HCT116 (cell line): ENCODE data around the gene ZNF451. TPM values are rescaled to one million over a fixed set of nuclear protein-coding genes. Genes with fewer than 3 reads are reported as not detected.

Source experiments
- ATAC-seq: fragments of 200-7000 bp; cut with Tn5 transposase; 2 replicates; pipeline ENCODE4 v1.9.1; 2020; ENCODE audit warnings: mild to moderate bottlenecking, moderate library complexity
- BruUV-seq: library from RNA; stranded (reverse); fragments of 400-500 nt; replicated peaks from 2 replicates; lab custom pipeline; 2021; lab: Mats Ljungman, UMichigan
- CTCF ChIA-PET: fragments of 300-600 bp; sonication (Branson Sonifier 250); formaldehyde crosslinking; loops from one replicate; lab custom pipeline; 2021; ENCODE audit warnings: antibody characterized with exemption; lab: Charles Lee
- POLR2A ChIA-PET: fragments of 300-600, 350-600 bp; sonication (Branson Sonifier 250); formaldehyde crosslinking; loops from one replicate; lab custom pipeline; 2021; ENCODE audit warnings: antibody characterized with exemption; lab: Charles Lee
- RAD21 ChIA-PET, 2 experiments: fragments of 300-600 bp; sonication (Branson Sonifier 250); formaldehyde crosslinking; loops; one replicate each; lab custom pipeline; 2023; ENCODE audit warnings: low total read pairs in 2 of 2; ENCODE audit not compliant: uncharacterized antibody in 2 of 2, unreplicated experiment in 2 of 2, low non-redundant PET in 1 of 2; lab: Charles Lee
- DNase-seq: peaks from one replicate; pipeline ENCODE4 v3.0.0-alpha.2; 2010; ENCODE audit warnings: low read depth, low spot score
- H2AFZ ChIP-seq: fragments of 200-600 bp; shearing (Covaris generic), sonication (generic); 2 replicates; pipeline ENCODE4 v1.6.1; 2017; ENCODE audit warnings: low read depth, mixed run types, mixed read lengths, antibody characterized with exemption, low read length; ENCODE audit not compliant: poor library complexity, severe bottlenecking
- H3K27ac ChIP-seq: 2 replicates; pipeline ENCODE4 v1.5.1; 2012; ENCODE audit warnings: low read depth, low read length
- H3K27me3 ChIP-seq: fragments of 200-600 bp; sonication (generic); 2 replicates; pipeline ENCODE4 v1.6.1; 2016; ENCODE audit warnings: mixed run types, low read length, mixed read lengths; ENCODE audit not compliant: insufficient read depth
- H3K36me3 ChIP-seq, 2 experiments: fragments of 200-500 bp in 1 of 2; fragments of 200-600 bp in 1 of 2; sonication (Bioruptor generic) in 1 of 2; sonication (generic) in 1 of 2; 2 replicates each; pipeline versions ENCODE4 v1.5.1 to v1.6.1; 2014 to 2016; ENCODE audit warnings: low read length in 2 of 2, inconsistent platforms in 1 of 2, mixed read lengths in 1 of 2, mixed run types in 1 of 2; ENCODE audit not compliant: insufficient read depth in 2 of 2, control insufficient read depth in 1 of 2
- H3K4me1 ChIP-seq, 2 experiments: fragments of 200-600 bp in 1 of 2; sonication (generic) in 1 of 2; 2 replicates each; pipeline versions ENCODE4 v1.5.1 to v1.6.1; 2012 to 2017; ENCODE audit warnings: low read length in 2 of 2, inconsistent platforms in 1 of 2, mild to moderate bottlenecking in 1 of 2, mixed read lengths in 1 of 2, mixed run types in 1 of 2, moderate library complexity in 1 of 2; ENCODE audit not compliant: insufficient read depth in 2 of 2, control insufficient read depth in 1 of 2
- H3K4me2 ChIP-seq: fragments of 200-600 bp; sonication (generic); 2 replicates; pipeline ENCODE4 v1.6.1; 2017; ENCODE audit warnings: mixed run types, low read length, mixed read lengths
- H3K4me3 ChIP-seq, 2 experiments: fragments of 200-600 bp in 1 of 2; sonication (generic) in 1 of 2; replicated peaks in 1 of 2; 2 replicates each; pipeline ENCODE4 v1.5.1; 2011 to 2016; ENCODE audit warnings: low read length in 2 of 2, control low read depth in 1 of 2, low read depth in 1 of 2, mild to moderate bottlenecking in 1 of 2, mixed read lengths in 1 of 2, mixed run types in 1 of 2
- H3K79me2 ChIP-seq: fragments of 200-600 bp; sonication (generic); 2 replicates; pipeline ENCODE4 v1.6.1; 2017; ENCODE audit warnings: mild to moderate bottlenecking, mixed run types, low read length, moderate library complexity, mixed read lengths; ENCODE audit not compliant: insufficient read depth
- H3K9ac ChIP-seq: fragments of 200-600 bp; sonication (generic); 2 replicates; pipeline ENCODE4 v1.6.1; 2016; ENCODE audit warnings: low read length, mixed read lengths
- H3K9me2 ChIP-seq: fragments of 200-600 bp; sonication (generic), shearing (Covaris generic); 2 replicates; pipeline ENCODE4 v1.6.1; 2017; ENCODE audit warnings: mixed run types, mild to moderate bottlenecking, moderate library complexity; ENCODE audit not compliant: insufficient read depth
- H3K9me3 ChIP-seq, 2 experiments: fragments of 200-500 bp in 1 of 2; fragments of 200-600 bp in 1 of 2; sonication (Bioruptor generic) in 1 of 2; sonication (generic) in 1 of 2; 2 replicates each; pipeline ENCODE4 v1.6.1; 2014 to 2017; ENCODE audit warnings: low read length in 2 of 2, mixed read lengths in 2 of 2, inconsistent platforms in 1 of 2, low read depth in 1 of 2, mild to moderate bottlenecking in 1 of 2, mixed run types in 1 of 2, moderate library complexity in 1 of 2; ENCODE audit not compliant: control insufficient read depth in 1 of 2, insufficient read depth in 1 of 2
- H4K20me1 ChIP-seq: fragments of 200-600 bp; sonication (generic), shearing (Covaris generic); 2 replicates; pipeline ENCODE4 v1.6.1; 2017; ENCODE audit warnings: mixed run types, mild to moderate bottlenecking, moderate library complexity; ENCODE audit not compliant: insufficient read depth
- CBX3 ChIP-seq: IDR thresholded peaks from 2 replicates; pipeline ENCODE4 v1.6.1; 2012; ENCODE audit warnings: low read depth
- POLR2AphosphoS5 ChIP-seq: IDR thresholded peaks from 2 replicates; pipeline ENCODE4 v1.6.1; 2011; ENCODE audit warnings: mild to moderate bottlenecking, low read depth, low read length, moderate library complexity
- SP1 ChIP-seq: IDR thresholded peaks from 2 replicates; pipeline ENCODE4 v1.6.1; 2012; ENCODE audit warnings: low read depth
- SRF ChIP-seq: IDR thresholded peaks from 2 replicates; pipeline ENCODE4 v1.6.1; 2012; ENCODE audit warnings: low read depth
- TCF7L2 ChIP-seq: IDR thresholded peaks from 2 replicates; pipeline ENCODE4 v1.7.0; 2011; ENCODE audit warnings: borderline replicate concordance, inconsistent platforms; ENCODE audit not compliant: insufficient read depth, insufficient read length; ENCODE audit errors: extremely low read depth
- YY1 ChIP-seq: IDR thresholded peaks from 2 replicates; pipeline ENCODE4 v1.6.1; 2011; ENCODE audit warnings: low read length, low read depth, moderate library complexity, mild to moderate bottlenecking; ENCODE audit not compliant: insufficient replicate concordance; ENCODE audit errors: extremely low read depth
- ZNF274 ChIP-seq: fragments of 200-500 bp; sonication (Bioruptor generic); IDR thresholded peaks from 2 replicates; pipeline ENCODE4 v1.6.1; 2014; ENCODE audit warnings: mild to moderate bottlenecking, low read depth, low read length, inconsistent platforms
- intact Hi-C: fragments of 100-400 bp; cut with micrococcal nuclease; formaldehyde crosslinking; loops from 2 replicates; pipeline ENCODE4 v1.10.0; 2022
- total RNA-seq: library from RNA; stranded (reverse); gene quantifications from one replicate; pipeline ENCODE4 v1.2.1, GENCODE V29; 2021; ENCODE audit not compliant: unreplicated experiment

ZNF451 gene
- total RNA-seq, 1 experiment from 2014 or later: 49.1 TPM

GRCh38 chr6:57102976-57103375 is 13.0 kb downstream of the ZNF451 start:
- ChIA-PET RAD21 (no interaction called here), CTCF (no interaction called here), POLR2A (no interaction called here)
- peaks cover 86% of the 10 kb centered on the region for H3K79me2 ChIP-seq
- H4K20me1 ChIP-seq: peaks cover 6% of the 10 kb centered on the region; the same call in 1 of the 2 replicates
- H3K4me1 ChIP-seq: no peaks in the 10 kb centered on the region
- BruUV-seq: no TSS peak
- H3K4me3 ChIP-seq: no peak overlapping the region
- H3K9me3 ChIP-seq: no peaks in the 10 kb centered on the region
- no peaks in the 10 kb centered on the region for H3K27me3 ChIP-seq
- H3K36me3 ChIP-seq: peaks cover 38 to 44% of the 10 kb centered on the region in 2 experiments
- intact Hi-C loops: no loop called here
- no peak overlapping the region for H3K4me2 ChIP-seq
- no peak for DNase-seq
- H3K9ac ChIP-seq: no peak overlapping the region
- H2AFZ ChIP-seq: no peak overlapping the region
- no peaks in the 10 kb centered on the region for H3K9me2 ChIP-seq
- no peak for ATAC-seq
- TF ChIP-seq SP1 (no peak), YY1 (no peak), POLR2AphosphoS5 (no peak), TCF7L2 (no peak), SRF (no peak), CBX3 (no peak)
- TF ChIP-seq, all 23 proteins: peak for 0
- H3K27ac ChIP-seq: no peak overlapping the region

GRCh38 chr6:57104336-57104735 is 14.3 kb downstream of the ZNF451 start:
- TF ChIP-seq ZNF274 (no peak), TCF7L2 (no peak), YY1 (no peak), POLR2AphosphoS5 (no peak)
- POLR2A ChIA-PET: no interaction called here

More at GRCh38 chr6:57104336-57104735, 14.3 kb downstream of the ZNF451 start:
- Histone ChIP-seq H3K4me1 (no peaks in the 10 kb centered on the region), H3K9ac (no peak overlapping the region), H4K20me1 (peaks cover 6% of the 10 kb centered on the region; the same call in 1 of the 2 replicates), H3K27me3 (no peaks in the 10 kb centered on the region), H3K36me3 (peaks cover 25 to 31% of the 10 kb centered on the region in 2 experiments; a peak in 3 of 4 replicates), H3K79me2 (peaks cover 87% of the 10 kb centered on the region), H3K9me3 (no peaks in the 10 kb centered on the region), H3K4me3 (no peak overlapping the region), H3K27ac (no peak overlapping the region), H2AFZ (no peak overlapping the region), H3K4me2 (no peak overlapping the region), H3K9me2 (no peaks in the 10 kb centered on the region)
- ATAC-seq (no peak), DNase-seq (no peak)
- ChIA-PET RAD21 (no interaction called here), CTCF (no interaction called here)
- BruUV-seq: no TSS peak
- intact Hi-C loops: no loop called here
